ENCODE results near the gene MGAT2. TPM values are rescaled to one million over a fixed set of nuclear protein-coding genes. Genes with fewer than 3 reads are reported as not detected.

The MGAT2 gene
- total RNA-seq, 1 experiment from 2014 or later: 51.4 TPM

DNA sequence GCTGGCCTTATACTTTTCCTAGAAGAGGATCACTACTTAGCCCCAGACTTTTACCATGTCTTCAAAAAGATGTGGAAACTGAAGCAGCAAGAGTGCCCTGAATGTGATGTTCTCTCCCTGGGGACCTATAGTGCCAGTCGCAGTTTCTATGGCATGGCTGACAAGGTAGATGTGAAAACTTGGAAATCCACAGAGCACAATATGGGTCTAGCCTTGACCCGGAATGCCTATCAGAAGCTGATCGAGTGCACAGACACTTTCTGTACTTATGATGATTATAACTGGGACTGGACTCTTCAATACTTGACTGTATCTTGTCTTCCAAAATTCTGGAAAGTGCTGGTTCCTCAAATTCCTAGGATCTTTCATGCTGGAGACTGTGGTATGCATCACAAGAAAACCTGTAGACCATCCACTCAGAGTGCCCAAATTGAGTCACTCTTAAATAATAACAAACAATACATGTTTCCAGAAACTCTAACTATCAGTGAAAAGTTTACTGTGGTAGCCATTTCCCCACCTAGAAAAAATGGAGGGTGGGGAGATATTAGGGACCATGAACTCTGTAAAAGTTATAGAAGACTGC lies 1.5 kb downstream of the MGAT2 start:
- Histone ChIP-seq H3K4me1 (ENCODE audit: control insufficient read depth, insufficient read depth, low read length) (peaks cover 17% of the 10 kb centered on the region), H3K27me3 (ENCODE audit: control insufficient read depth, insufficient read depth, low read length) (no peaks in the 10 kb centered on the region), H3K4me3 (ENCODE audit: low read depth in 2 of 2, low read length in 2 of 2) (peak overlapping the region; percentile 92 to 95), H3K27ac (ENCODE audit: low read length) (peak overlapping the region; percentile 88), H3K9me3 (ENCODE audit: control insufficient read depth, insufficient read depth, low read depth, low read length) (no peaks in the 10 kb centered on the region), H3K36me3 (ENCODE audit: control insufficient read depth, insufficient read depth, low read length) (peaks cover 18% of the 10 kb centered on the region)
- CTCF ChIA-PET: no interaction called here
- TF ChIP-seq TCF7L2 (IDR thresholded peaks at IDR 0.05; ENCODE audit: low read depth, low read length) (no peak), POLR2AphosphoS5 (IDR thresholded peaks at IDR 0.05; ENCODE audit: low read depth, low read length) (no peak), SIN3A (IDR thresholded peaks at IDR 0.05; ENCODE audit: borderline replicate concordance, insufficient read depth, low read depth, low read length) (no peak)
- TF ChIP-seq, protein P1, sequence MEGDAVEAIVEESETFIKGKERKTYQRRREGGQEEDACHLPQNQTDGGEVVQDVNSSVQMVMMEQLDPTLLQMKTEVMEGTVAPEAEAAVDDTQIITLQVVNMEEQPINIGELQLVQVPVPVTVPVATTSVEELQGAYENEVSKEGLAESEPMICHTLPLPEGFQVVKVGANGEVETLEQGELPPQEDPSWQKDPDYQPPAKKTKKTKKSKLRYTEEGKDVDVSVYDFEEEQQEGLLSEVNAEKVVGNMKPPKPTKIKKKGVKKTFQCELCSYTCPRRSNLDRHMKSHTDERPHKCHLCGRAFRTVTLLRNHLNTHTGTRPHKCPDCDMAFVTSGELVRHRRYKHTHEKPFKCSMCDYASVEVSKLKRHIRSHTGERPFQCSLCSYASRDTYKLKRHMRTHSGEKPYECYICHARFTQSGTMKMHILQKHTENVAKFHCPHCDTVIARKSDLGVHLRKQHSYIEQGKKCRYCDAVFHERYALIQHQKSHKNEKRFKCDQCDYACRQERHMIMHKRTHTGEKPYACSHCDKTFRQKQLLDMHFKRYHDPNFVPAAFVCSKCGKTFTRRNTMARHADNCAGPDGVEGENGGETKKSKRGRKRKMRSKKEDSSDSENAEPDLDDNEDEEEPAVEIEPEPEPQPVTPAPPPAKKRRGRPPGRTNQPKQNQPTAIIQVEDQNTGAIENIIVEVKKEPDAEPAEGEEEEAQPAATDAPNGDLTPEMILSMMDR (IDR thresholded peaks at IDR 0.05): no peak
- TF ChIP-seq, protein P2, sequence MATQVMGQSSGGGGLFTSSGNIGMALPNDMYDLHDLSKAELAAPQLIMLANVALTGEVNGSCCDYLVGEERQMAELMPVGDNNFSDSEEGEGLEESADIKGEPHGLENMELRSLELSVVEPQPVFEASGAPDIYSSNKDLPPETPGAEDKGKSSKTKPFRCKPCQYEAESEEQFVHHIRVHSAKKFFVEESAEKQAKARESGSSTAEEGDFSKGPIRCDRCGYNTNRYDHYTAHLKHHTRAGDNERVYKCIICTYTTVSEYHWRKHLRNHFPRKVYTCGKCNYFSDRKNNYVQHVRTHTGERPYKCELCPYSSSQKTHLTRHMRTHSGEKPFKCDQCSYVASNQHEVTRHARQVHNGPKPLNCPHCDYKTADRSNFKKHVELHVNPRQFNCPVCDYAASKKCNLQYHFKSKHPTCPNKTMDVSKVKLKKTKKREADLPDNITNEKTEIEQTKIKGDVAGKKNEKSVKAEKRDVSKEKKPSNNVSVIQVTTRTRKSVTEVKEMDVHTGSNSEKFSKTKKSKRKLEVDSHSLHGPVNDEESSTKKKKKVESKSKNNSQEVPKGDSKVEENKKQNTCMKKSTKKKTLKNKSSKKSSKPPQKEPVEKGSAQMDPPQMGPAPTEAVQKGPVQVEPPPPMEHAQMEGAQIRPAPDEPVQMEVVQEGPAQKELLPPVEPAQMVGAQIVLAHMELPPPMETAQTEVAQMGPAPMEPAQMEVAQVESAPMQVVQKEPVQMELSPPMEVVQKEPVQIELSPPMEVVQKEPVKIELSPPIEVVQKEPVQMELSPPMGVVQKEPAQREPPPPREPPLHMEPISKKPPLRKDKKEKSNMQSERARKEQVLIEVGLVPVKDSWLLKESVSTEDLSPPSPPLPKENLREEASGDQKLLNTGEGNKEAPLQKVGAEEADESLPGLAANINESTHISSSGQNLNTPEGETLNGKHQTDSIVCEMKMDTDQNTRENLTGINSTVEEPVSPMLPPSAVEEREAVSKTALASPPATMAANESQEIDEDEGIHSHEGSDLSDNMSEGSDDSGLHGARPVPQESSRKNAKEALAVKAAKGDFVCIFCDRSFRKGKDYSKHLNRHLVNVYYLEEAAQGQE (IDR thresholded peaks at IDR 0.05; ENCODE audit: insufficient read depth in 1 of 2, low read depth in 2 of 2, low read length in 1 of 2): no peak
- BruUV-seq (replicated peaks): TSS peak; percentile 91
- intact Hi-C loops (cut with micrococcal nuclease; ENCODE audit: unreplicated experiment): no loop called here
- DNase-seq (ENCODE audit: low read depth, low spot score): no peak
- POLR2A ChIA-PET: no interaction called here
- in situ Hi-C loops (cut with HindIII; ENCODE audit: low pct_unique_long_range_greater_than_20kb, low sequenced_read_pairs): no loop called here
- ATAC-seq: no peak

DNA sequence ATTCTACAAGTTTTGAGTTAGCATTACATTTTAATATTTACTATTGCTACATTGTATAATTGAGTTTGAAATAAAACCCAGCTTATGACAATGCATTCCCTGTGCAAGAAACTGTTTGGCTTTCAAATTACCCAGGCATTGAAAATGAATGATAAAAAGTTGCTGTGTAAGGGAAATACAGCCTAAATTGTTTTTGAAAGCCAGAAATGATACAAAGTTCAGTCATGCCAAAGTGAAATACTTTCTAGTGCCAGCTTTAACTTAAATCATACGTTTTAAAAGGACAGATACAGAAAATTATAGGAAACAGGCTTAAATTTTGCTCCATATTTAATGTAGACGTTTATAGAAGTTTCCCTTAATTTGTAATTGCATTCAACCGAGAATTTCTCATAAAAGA lies 2.8 kb downstream of the MGAT2 start:
- Histone ChIP-seq H3K36me3 (ENCODE audit: control insufficient read depth, insufficient read depth, low read length) (peaks cover 15% of the 10 kb centered on the region), H3K4me1 (ENCODE audit: control insufficient read depth, insufficient read depth, low read length) (peaks cover 4% of the 10 kb centered on the region), H3K4me3 (ENCODE audit: low read depth in 2 of 2, low read length in 2 of 2) (peak overlapping the region; percentile 39 to 95), H3K27ac (ENCODE audit: low read length) (peak overlapping the region; percentile 88), H3K27me3 (ENCODE audit: control insufficient read depth, insufficient read depth, low read length) (no peaks in the 10 kb centered on the region), H3K9me3 (ENCODE audit: control insufficient read depth, insufficient read depth, low read depth, low read length) (no peaks in the 10 kb centered on the region)
- TF ChIP-seq, protein P2 (IDR thresholded peaks at IDR 0.05; ENCODE audit: insufficient read depth in 1 of 2, low read depth in 2 of 2, low read length in 1 of 2): no peak
- TF ChIP-seq SIN3A (IDR thresholded peaks at IDR 0.05; ENCODE audit: borderline replicate concordance, insufficient read depth, low read depth, low read length): no peak
- TF ChIP-seq, protein P1 (IDR thresholded peaks at IDR 0.05): no peak
- TF ChIP-seq POLR2AphosphoS5 (IDR thresholded peaks at IDR 0.05; ENCODE audit: low read depth, low read length): no peak
- no peak for TF ChIP-seq TCF7L2 (IDR thresholded peaks at IDR 0.05; ENCODE audit: low read depth, low read length)
- CTCF ChIA-PET: no interaction called here
- intact Hi-C loops (cut with micrococcal nuclease; ENCODE audit: unreplicated experiment) (no loop called here), in situ Hi-C loops (cut with HindIII; ENCODE audit: low pct_unique_long_range_greater_than_20kb, low sequenced_read_pairs) (no loop called here)
- BruUV-seq (replicated peaks): no TSS peak
- DNase-seq (ENCODE audit: low read depth, low spot score): no peak
- POLR2A ChIA-PET: no interaction called here
- ATAC-seq: no peak

Measured in Panc1 (cell line).